Bronchial epithelial cell (primary cell): ENCODE data around the gene SMIM20. TPM values are rescaled to one million over a fixed set of nuclear protein-coding genes. Genes with fewer than 3 reads are reported as not detected.

Experiments used
- DNase-seq: peaks from one replicate; pipeline ENCODE4 v3.0.0-alpha.2; 2010; ENCODE audit warnings: low read depth
- FAIRE-seq: peaks from 2 replicates; lab custom pipeline; 2011; peaks lifted over from hg19 to GRCh38; lab: Jason Lieb, UNC
- H3K27me3 ChIP-seq: 2 replicates; pipeline ENCODE4 v1.5.1; 2011; ENCODE audit warnings: low read length; ENCODE audit not compliant: control insufficient read depth, insufficient read depth
- H3K36me3 ChIP-seq: 2 replicates; pipeline ENCODE4 v1.5.1; 2011; ENCODE audit warnings: low read length; ENCODE audit not compliant: control insufficient read depth, insufficient read depth
- H3K4me3 ChIP-seq: 2 replicates; pipeline ENCODE4 v1.5.1; 2011; ENCODE audit warnings: mild to moderate bottlenecking, low read depth, low read length, control low read depth
- total RNA-seq: library from RNA; depleted of rRNA; stranded (reverse); fragments of >200 nt; gene quantifications from 2 replicates; pipeline ENCODE4 v1.2.1, GENCODE V29; 2014
- TF ChIP-seq, protein P1 (sequence below): IDR thresholded peaks from 2 replicates; pipeline ENCODE4 v1.5.1; 2011; ENCODE audit warnings: mild to moderate bottlenecking, moderate library complexity, low read length, control low read depth, inconsistent platforms; ENCODE audit not compliant: insufficient read depth, severe bottlenecking

SMIM20 gene
- total RNA-seq, 1 donor from 2014 or later = 53.4 TPM

DNA sequence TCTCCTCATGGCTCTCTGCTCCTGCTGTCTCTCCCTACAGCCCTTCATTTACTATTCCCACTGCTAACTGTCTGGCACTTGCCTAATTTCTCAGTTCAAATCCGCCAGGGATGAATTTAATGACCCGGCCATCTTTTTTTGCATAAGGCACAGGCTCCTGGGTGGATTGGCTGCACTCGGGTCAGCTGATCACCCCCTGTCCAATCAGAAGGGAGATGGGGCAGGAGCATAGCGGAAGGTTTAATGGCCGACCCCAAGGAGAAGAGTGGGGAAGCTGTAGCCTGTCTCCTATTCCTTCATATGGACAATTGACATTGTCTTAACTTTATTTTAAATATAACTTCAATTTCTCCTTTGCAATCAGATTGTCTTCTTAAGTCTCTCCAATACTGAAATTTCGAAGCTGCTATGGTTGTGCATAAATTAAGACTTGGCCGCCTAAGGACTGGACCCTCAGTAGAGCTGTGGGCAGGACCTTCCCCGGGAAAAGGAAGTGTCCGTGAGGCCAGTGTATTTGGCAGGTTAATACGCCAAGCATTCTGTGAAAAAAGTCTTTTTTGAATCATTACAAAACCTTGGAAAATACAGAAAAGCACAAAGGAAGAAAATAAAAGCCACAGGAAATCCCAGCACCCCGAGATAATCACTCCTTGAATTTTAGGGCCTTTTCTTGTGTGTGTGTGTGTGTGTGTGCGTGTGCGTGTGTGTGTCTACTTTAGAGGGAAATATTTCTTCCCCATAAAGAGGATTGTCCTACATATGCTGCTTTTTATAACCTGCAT lies 55.5 kb downstream of the SMIM20 start:
- no peaks in the 10 kb centered on the region for H3K36me3 ChIP-seq
- DNase-seq (no peak), FAIRE-seq (no peak)
- H3K4me3 ChIP-seq = no peak overlapping the region
- TF ChIP-seq, protein P1, sequence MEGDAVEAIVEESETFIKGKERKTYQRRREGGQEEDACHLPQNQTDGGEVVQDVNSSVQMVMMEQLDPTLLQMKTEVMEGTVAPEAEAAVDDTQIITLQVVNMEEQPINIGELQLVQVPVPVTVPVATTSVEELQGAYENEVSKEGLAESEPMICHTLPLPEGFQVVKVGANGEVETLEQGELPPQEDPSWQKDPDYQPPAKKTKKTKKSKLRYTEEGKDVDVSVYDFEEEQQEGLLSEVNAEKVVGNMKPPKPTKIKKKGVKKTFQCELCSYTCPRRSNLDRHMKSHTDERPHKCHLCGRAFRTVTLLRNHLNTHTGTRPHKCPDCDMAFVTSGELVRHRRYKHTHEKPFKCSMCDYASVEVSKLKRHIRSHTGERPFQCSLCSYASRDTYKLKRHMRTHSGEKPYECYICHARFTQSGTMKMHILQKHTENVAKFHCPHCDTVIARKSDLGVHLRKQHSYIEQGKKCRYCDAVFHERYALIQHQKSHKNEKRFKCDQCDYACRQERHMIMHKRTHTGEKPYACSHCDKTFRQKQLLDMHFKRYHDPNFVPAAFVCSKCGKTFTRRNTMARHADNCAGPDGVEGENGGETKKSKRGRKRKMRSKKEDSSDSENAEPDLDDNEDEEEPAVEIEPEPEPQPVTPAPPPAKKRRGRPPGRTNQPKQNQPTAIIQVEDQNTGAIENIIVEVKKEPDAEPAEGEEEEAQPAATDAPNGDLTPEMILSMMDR = no peak
- peaks cover 3% of the 10 kb centered on the region for H3K27me3 ChIP-seq

DNA sequence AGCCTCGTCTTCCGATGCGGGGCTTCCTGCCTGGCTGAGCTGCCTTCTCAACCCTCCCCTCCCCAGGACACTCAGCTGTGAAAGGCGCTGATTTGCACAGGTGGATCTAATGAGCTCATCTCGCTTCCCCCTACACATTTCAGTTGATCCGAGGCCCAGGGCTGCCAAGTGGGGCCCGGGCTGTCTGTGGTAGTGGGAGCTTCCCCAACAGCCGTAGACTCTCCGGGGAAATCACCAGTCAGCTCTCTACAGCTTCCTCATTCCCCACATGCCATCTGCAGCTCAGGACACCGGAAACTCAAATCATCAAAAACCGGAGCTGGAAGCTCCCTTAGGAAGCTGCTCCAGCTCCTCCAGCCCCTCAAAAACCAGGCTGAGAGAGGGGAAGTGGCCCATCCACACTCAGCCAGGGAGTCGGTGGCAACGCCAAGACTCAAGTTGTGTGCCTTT lies 56.2 kb downstream of the SMIM20 start:
- peaks cover 3% of the 10 kb centered on the region for H3K27me3 ChIP-seq
- H3K4me3 ChIP-seq = no peak overlapping the region
- TF ChIP-seq, protein P1 = no peak
- FAIRE-seq (no peak), DNase-seq (peak; percentile 23)
- no peaks in the 10 kb centered on the region for H3K36me3 ChIP-seq

DNA sequence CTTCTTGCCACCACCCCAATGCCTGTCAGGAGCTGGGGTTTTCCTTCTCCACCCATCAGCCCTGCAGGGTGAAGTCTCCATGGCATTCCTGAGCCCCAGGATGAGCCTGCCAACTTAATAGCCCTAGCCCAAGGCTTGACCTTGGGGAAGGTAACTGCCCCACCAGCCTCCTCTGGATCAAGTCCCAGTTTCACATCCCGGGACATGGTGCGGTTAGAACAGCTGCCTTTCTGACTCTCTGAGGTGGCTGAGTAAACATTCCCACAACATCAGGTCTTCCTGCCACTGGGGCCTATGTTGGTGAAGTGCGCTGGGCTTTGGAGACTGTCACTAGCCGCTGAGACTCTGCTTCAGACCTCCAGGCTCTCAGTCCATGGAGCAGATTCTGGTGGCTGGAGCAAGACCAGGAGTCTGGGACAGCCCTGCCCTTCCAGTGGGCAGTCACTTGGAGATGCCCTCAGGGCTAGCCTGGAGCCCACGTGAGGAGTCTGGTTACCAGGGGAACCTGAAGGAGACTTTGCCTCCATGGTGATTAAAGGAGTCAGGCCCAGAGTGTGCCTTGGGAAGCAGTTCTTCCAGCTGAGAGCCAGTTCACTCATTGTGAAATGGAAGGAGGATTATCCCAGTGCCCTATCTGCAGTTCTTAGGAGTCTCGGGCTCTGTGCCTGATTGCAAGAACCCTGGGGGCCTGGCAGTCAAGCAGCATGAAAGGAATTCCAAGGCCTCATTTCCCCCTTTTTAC lies 56.8 kb downstream of the SMIM20 start:
- Histone ChIP-seq H3K36me3 (no peaks in the 10 kb centered on the region), H3K27me3 (peaks cover 3% of the 10 kb centered on the region), H3K4me3 (no peak overlapping the region)
- FAIRE-seq (no peak), DNase-seq (no peak)
- TF ChIP-seq, protein P1 = no peak

DNA sequence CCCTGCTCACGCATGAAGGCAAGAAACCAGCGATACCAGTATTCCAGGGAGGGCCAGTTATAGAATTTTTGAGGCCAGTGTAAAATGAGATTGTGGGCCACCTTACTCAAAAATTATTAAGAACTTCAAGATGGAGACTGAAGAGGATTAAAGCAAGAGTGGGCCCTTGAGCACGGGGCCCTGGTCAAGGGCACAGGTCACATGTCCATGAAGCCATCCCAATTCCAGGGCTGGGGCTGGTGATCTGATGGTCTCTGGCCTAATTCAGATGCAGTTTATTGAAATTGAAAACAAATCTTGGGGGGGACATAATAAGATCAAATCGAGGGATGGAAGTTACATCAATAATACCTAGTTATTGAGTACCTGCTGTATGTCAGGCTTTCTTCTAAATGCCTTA lies 58.3 kb downstream of the SMIM20 start:
- Histone ChIP-seq H3K27me3 (peaks cover 3% of the 10 kb centered on the region), H3K36me3 (no peaks in the 10 kb centered on the region), H3K4me3 (no peak overlapping the region)
- FAIRE-seq (peak; percentile 72), DNase-seq (no peak)
- TF ChIP-seq, protein P1 = no peak

DNA sequence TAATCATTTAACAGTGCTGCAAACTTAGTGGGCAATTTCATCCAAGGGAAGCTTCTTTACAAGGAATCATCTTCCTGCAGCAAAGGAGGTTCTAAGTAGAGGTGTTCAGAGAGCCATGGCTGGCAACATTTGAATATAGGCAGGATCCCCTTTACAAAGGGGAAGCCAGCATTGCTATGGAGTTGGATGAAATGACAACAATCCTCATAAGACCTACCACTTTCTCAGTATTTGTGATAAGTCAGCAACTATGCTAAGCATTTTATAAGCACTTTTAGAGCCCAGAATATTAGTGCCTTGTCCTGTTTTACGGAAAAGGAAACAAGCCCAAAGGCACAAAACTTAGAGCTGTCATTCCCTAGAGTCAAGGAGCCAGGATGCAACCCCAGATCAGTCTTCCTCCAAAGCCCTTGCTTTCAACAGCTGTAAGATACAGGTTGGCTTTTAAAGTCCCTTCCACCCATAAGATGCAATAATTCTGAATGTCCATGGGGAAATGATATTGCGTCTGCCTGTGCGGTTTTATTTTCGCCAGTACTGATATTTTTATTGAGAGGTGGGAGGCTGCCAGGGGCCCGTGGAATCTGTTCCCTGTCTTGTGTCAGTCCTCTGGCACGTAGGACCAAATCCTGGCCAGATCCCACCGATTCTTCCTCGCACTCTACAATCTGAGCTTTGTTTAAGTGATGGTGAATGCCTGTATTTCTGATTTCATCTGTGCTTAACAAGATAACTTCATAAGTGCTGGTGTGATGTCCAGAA lies 59.1 kb downstream of the SMIM20 start:
- DNase-seq (no peak), FAIRE-seq (no peak)
- Histone ChIP-seq H3K27me3 (peaks cover 3% of the 10 kb centered on the region), H3K4me3 (no peak overlapping the region), H3K36me3 (no peaks in the 10 kb centered on the region)
- TF ChIP-seq, protein P1 = no peak
